Right cardiac atrium (tissue), 5 donors: Measurements from ENCODE around the gene CLSTN2. TPM values are rescaled to one million over a fixed set of nuclear protein-coding genes. Genes with fewer than 3 reads are reported as not detected.
A peak's percentile ranks its signal among the peaks of the same experiment; 100 is the strongest.

ENCODE experiments used
- ATAC-seq, 2 donors: fragments of 200-7000 bp; cut with Tn5 transposase; one replicate each; pipeline versions ENCODE4 v1.8.0 to v1.9.1; 2020; ENCODE audit warnings: moderate library complexity in 2 of 2, mild to moderate bottlenecking in 1 of 2
- DNase-seq, 3 donors: peaks; one replicate each; pipeline ENCODE4 v3.0.0-alpha.2; 2020
- H3K27ac ChIP-seq: one replicate; pipeline ENCODE4 v1.5.1; 2013; ENCODE audit warnings: mild to moderate bottlenecking, low read length, control low read depth, moderate library complexity
- H3K27me3 ChIP-seq: one replicate; pipeline ENCODE4 v1.6.1; 2013; ENCODE audit not compliant: control insufficient read depth, insufficient read depth
- H3K4me1 ChIP-seq: one replicate; pipeline ENCODE4 v1.6.1; 2013; ENCODE audit warnings: low read length; ENCODE audit not compliant: control insufficient read depth, insufficient read depth
- H3K4me3 ChIP-seq: one replicate; pipeline ENCODE4 v1.5.1; 2013; ENCODE audit warnings: low read length, control low read depth
- H3K9me3 ChIP-seq: one replicate; pipeline ENCODE4 v1.6.1; 2013; ENCODE audit warnings: low read length; ENCODE audit not compliant: control insufficient read depth
- WGBS: extraction: QIAGEN DNeasy Blood & Tissue Kit; methylation state at CpG from one replicate; pipeline ENCODE4 v1.1.7; 2013; 5-methylcytosine and 5-hydroxymethylcytosine counted together
- intact Hi-C, 4 donors: fragments of 100-400 bp; cut with DNase I; formaldehyde crosslinking; loops; one replicate each; pipeline versions ENCODE4 v1.11.0 to v1.14.0; 2022 to 2023
- long read RNA-seq, 4 donors: library from polyadenylated mRNA; unstranded; transcript quantifications; one replicate each; pipeline ENCODE4 v2.0.0, GENCODE V29; 2020 to 2021
- polyA plus RNA-seq: library from polyadenylated mRNA; stranded (reverse); fragments of 200-250 nt; gene quantifications from one replicate; pipeline ENCODE4 v1.2.3, GENCODE V29; 2013
- total RNA-seq, 4 donors: library from RNA; stranded (reverse); fragmentation: NEBNext Ultra II Directional; extraction: Animal tissue kit (Norgen Biotek cat#: 25700); gene quantifications; one replicate each; pipeline ENCODE4 v1.2.1, GENCODE V29; 2021
- donor health status: healthy with polysubstance abuse.
- donor health status: DM: no; HTN: yes; CAD: no.
- donor health status: DM: no; HTN: no; CAD: no.
- donor health status: DM: no; HTN: yes; CAD: no; lungs with severe emphysema.
- donor health status: DM: yes; HTN: yes; CAD: no.

The CLSTN2 gene
- total RNA-seq = 10 to 100 TPM; 19.3 to 31.5 (median 26.2) TPM
- 3.7 TPM for polyA plus RNA-seq
- long read RNA-seq, donor 1, partial matches to known transcripts = 4 of 28 reads
- long read RNA-seq, donor 1, other reads (novel, unspliced or antisense) = 24 of 28 reads
- long read RNA-seq, donor 2, partial matches to known transcripts = 7 of 9 reads
- long read RNA-seq, donor 2, other reads (novel, unspliced or antisense) = 2 of 9 reads
- long read RNA-seq, donor 3, partial matches to known transcripts = 11 of 29 reads
- long read RNA-seq, donor 3, other reads (novel, unspliced or antisense) = 18 of 29 reads
- long read RNA-seq, donor 4, partial matches to known transcripts = 7 of 10 reads
- long read RNA-seq, donor 4, other reads (novel, unspliced or antisense) = 3 of 10 reads

DNA sequence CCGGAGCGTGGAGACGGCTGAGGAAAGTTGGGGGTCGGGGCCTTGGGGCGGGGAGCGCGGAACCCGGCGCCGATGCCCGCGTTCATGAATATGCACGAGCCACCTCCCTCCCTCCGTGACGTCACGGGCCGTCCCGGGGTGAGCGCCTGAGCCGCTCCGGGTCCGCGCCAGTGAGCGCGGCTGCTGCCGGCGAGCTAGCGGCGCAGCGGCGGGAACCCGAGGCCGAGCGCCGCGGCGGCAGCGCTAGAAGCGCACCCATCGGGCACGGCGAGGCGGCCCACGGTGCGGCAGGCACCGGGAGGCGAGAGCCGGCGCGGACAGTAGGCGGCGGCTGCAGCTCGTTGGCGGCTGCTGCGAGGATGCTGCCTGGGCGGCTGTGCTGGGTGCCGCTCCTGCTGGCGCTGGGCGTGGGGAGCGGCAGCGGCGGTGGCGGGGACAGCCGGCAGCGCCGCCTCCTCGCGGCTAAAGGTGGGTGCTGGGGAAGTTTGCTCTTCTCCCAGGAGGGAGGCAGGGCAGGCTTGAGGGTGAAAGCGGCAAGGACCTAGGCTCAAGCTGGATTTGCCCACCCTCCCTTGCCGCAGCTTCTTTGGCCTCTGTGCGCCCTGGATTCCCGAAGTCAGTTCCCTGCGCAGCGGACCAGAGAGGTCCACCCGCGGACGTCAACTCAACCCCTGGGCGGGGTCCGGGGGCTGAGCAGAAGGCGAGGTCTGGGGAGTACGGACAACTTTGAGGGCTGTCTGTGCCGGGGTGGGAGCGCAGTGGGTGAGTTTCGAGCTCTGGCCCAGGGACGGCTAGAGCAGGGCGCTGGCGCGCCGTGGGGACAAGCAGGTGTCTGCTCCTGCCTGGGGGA, at the start of gene CLSTN2:
Gene CLSTN2 (plus strand): TSS at position 170 of the 850 bp plus-strand sequence.
- H3K4me1 ChIP-seq = peaks cover 2% of the 10 kb centered on the region
- H3K27me3 ChIP-seq = no peaks in the 10 kb centered on the region
- under 1% methylated on average over 89 of the region's 89 CpGs for WGBS
- no peak within 1 kb of the TSS for H3K27ac ChIP-seq
- H3K9me3 ChIP-seq = no peaks in the 10 kb centered on the region
- DNase-seq = peak; percentile 87 to 96 (median 92)
- peak within 1 kb of the TSS; percentile 54 for H3K4me3 ChIP-seq
- peak; percentile 92 for ATAC-seq
- intact Hi-C loops = loop anchor here in 3 of 4 donors (5.0 to 10.0 kb wide), 5 partner anchors 350 to 927 kb away; no protein-coding TSS in a partner anchor

DNA sequence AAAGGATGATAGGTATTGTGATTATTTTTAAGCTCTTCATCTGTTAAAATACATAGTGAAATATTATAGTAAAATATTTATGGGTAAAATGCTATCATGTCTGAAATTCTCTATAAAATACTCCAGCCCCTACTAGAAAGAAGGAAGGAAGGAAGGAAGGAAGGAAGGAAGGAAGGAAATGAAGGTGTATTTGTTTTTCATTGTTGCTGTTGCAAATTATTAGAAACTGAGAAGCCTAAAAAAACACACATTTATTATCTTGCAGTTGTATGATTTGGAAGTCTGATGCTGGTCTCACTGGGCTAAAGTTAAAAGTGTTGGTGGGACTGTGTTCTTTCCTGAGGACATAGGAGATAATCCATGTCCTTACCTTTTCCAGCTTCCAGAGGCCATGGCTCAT, 47.6 kb upstream of the CLSTN2 start:
- DNase-seq = no peak
- no peak for ATAC-seq
- intact Hi-C loops = no loop called here
- H3K4me1 ChIP-seq = no peaks in the 10 kb centered on the region
- no peaks in the 10 kb centered on the region for H3K27me3 ChIP-seq
- no peak overlapping the region for H3K27ac ChIP-seq
- H3K9me3 ChIP-seq = no peaks in the 10 kb centered on the region
- no peak overlapping the region for H3K4me3 ChIP-seq

DNA sequence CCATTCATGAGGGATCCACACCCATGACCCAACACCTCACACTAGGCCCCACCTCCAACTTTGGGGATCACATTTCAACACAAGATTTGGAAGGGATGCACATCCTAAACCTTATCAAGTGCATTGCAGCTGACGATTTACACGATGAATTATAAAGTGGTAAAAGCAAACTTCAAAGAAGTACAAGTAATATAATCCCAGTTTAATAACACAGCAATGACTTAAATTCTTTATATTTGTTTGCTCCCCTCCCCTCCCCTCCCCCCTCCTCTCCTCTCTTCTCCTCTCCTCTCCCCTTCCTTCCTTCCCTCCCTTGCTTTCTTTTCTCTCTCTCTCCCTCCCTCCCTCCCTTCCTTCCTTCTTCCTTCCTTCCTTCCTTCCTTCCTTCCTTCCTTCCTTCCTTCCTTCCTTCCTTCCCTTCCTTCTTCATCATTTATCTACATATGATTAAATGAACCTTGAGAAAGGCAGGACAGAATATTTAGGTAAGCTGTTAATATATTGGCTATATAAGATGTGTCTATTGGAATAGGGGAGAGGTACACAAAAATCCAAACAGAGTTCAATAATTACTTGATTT, 46.3 kb upstream of the CLSTN2 start:
- DNase-seq = no peak
- Histone ChIP-seq H3K27ac (no peak overlapping the region), H3K4me1 (no peaks in the 10 kb centered on the region), H3K27me3 (no peaks in the 10 kb centered on the region), H3K9me3 (no peaks in the 10 kb centered on the region), H3K4me3 (no peak overlapping the region)
- WGBS = 69% methylated on average over 2 of the region's 2 CpGs
- no peak for ATAC-seq
- intact Hi-C loops = no loop called here

DNA sequence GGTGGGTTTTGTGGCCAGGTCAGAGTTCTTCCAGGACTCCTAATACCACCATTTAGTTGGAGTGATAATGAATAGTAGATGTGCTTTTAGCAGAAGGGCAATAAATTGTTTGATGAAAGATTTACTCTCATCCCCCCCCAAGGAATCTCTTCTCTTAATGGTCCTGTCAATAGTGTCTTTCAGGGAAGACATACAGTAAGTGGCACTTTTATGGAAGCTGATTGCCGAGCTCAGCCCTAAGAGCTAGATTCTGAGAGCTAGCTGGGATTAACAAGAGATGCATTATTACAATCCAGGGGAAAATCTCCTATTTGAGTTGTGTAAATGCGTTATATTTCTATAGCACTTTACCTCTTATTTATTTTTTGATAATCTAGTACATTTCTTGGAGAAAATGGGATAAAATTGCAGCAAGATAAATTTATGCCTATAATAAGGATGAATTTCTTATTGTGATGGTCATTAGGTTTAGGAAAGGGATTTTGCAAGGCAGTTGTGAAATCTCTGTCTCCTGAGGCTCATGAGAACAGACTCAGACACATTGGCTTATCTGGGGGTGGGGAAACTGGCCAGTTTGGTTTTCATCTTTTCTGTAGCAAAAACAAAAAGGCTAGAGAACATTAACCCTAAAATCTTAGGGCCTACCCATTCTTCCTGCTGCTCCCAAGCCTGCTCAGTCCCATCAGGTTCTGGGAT, 41.6 kb upstream of the CLSTN2 start:
- peak; percentile 83 to 86 for ATAC-seq
- Histone ChIP-seq H3K27ac (peak overlapping the region; percentile 91), H3K27me3 (no peaks in the 10 kb centered on the region), H3K4me1 (peaks cover 5% of the 10 kb centered on the region), H3K9me3 (no peaks in the 10 kb centered on the region), H3K4me3 (no peak overlapping the region)
- 61% methylated on average over 2 of the region's 2 CpGs for WGBS
- peak in 2 of 3 donors; percentile 50 to 74 for DNase-seq
- intact Hi-C loops = no loop called here

DNA sequence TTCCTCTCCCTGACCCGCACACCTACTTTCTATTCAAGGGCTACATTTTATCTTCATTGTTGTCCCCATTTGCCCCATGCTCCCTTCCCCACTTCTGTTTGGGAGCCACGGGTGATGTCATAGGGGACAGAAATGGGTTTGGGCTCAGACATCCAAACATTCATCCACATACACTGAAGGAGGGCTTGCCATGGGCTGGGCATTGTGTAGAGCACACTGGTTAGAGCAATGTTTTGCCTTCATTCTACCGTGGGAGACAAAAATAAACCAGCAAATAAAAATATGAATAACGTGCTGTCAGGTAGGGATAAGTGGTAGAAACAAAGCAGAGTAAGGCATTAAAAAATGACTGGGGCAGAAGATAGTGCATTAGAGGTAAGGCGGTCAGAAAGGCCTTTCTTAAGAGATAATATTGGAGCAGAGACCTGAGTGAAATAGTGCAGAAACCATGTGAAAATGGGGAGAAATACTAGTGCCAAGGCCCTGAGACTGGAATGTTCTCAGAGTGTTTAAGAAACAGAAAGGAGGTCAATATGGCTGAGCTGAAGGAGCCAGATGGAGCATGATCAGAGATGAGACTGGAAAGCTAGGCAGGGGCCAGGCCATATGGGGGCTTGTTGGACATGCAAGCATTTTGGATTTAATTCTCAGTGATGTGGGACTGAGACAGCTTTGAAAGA, 40.9 kb upstream of the CLSTN2 start:
- 57% methylated on average over 5 of the region's 5 CpGs for WGBS
- Histone ChIP-seq H3K4me1 (peaks cover 5% of the 10 kb centered on the region), H3K27ac (peak overlapping the region; percentile 91)

DNA sequence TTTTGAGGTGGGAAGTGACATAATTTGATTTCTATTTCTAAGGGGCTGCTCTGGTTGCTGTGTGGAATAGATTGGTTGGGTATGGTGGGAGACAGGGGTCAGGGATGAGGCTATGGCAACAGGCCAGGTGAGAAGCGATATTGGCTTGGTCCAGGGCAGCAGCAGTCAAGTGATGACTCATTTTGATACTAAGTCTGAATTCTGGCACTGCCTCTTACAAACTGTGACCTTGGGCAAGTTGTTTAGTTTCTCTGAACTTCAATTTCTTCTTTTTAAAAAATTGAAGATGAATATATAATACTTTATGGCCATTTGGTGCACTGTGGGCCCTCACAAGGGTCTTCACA, 40.4 kb upstream of the CLSTN2 start:
- peaks cover 5% of the 10 kb centered on the region for H3K4me1 ChIP-seq
- 51% methylated on average over 1 of the region's 1 CpG for WGBS
- intact Hi-C loops = no loop called here

More for the DNA sequence above, 40.9 kb upstream of the CLSTN2 start:
- Histone ChIP-seq H3K27me3 (no peaks in the 10 kb centered on the region), H3K9me3 (no peaks in the 10 kb centered on the region), H3K4me3 (no peak overlapping the region)
- ATAC-seq (peak; percentile 87 to 93), DNase-seq (no peak)
- intact Hi-C loops = no loop called here

DNA sequence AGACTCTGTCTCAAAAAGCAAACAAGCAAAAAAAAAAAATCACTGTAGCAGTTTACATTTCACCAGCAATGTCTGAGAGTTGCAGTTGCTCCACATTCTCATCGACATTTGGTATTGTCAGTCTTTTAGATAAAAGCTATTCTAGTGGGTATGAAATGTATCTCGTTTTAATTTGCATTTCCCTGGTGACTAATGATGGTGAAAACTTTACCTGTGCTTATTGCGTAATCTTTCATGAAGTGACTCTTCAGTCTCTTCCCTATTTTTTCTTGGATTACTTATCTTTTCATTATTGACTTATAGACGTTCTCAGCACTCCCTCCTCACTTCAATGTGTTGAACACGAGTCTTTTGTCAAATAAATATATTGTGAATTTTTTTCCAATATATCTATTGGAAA, 37.2 kb upstream of the CLSTN2 start:
- Histone ChIP-seq H3K9me3 (no peaks in the 10 kb centered on the region), H3K27me3 (no peaks in the 10 kb centered on the region), H3K27ac (no peak overlapping the region), H3K4me1 (peaks cover 5% of the 10 kb centered on the region), H3K4me3 (no peak overlapping the region)
- WGBS = 79% methylated on average over 5 of the region's 5 CpGs
- no peak for ATAC-seq
- intact Hi-C loops = no loop called here
- no peak for DNase-seq

More for the DNA sequence above, 40.4 kb upstream of the CLSTN2 start:
- DNase-seq (peak; percentile 65 to 85 (median 78)), ATAC-seq (peak; percentile 88 to 91)
- peak overlapping the region; percentile 64 for H3K27ac ChIP-seq
- no peak overlapping the region for H3K4me3 ChIP-seq
- no peaks in the 10 kb centered on the region for H3K9me3 ChIP-seq
- no peaks in the 10 kb centered on the region for H3K27me3 ChIP-seq

DNA sequence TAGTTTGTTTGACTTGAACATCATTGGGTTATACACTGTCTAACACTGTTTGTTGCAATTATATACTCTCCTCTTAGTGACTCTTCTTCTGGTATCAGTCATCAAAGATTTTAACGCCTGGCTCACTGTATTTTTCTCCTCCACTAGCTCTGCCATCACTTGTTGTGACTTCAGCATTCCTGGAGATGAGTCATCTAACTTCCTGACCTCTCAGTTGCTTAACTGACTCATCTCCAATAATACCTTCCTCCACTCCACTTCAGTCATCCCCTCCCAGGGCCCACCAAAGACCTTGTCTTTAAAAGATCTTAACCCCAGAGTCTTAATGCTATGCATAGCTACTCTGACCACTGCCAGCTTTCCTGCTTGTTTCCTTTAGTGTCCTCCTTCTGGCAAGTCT, 28.6 kb upstream of the CLSTN2 start:
- Histone ChIP-seq H3K9me3 (no peaks in the 10 kb centered on the region), H3K4me3 (no peak overlapping the region), H3K27ac (no peak overlapping the region), H3K4me1 (peaks cover 2% of the 10 kb centered on the region), H3K27me3 (no peaks in the 10 kb centered on the region)
- intact Hi-C loops = loop anchor here in 1 of 4 donors (10.0 kb wide), 1 partner anchor 182 kb away; no protein-coding TSS in a partner anchor
- DNase-seq (no peak), ATAC-seq (no peak)
- 46% methylated on average over 1 of the region's 1 CpG for WGBS

DNA sequence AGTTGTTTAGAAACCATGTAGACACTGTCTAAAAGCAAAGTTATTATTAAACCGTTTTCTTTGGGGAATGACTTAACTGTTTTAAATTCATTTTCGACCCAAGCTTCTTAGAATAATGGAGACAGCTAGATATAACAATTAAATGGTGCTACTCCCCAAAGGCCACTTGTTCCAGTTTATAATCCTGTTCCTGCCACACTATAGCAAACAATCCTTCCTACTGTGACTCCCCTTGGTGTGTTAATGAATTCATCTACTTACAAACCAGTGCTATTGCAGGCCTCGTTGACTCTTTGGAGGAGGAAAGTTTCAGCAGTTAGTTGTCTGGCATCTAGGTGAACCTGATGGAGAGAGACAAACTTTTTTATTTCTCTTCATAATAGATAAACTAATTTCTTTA, 25.2 kb upstream of the CLSTN2 start:
- WGBS = 58% methylated on average over 3 of the region's 3 CpGs
- H3K27ac ChIP-seq = no peak overlapping the region
- no peak overlapping the region for H3K4me3 ChIP-seq
- H3K27me3 ChIP-seq = no peaks in the 10 kb centered on the region
- H3K4me1 ChIP-seq = peaks cover 2% of the 10 kb centered on the region
- intact Hi-C loops = loop anchor here in 1 of 4 donors (10.0 kb wide), 1 partner anchor 185 kb away; no protein-coding TSS in a partner anchor
- H3K9me3 ChIP-seq = no peaks in the 10 kb centered on the region
- DNase-seq = no peak
- ATAC-seq = no peak

DNA sequence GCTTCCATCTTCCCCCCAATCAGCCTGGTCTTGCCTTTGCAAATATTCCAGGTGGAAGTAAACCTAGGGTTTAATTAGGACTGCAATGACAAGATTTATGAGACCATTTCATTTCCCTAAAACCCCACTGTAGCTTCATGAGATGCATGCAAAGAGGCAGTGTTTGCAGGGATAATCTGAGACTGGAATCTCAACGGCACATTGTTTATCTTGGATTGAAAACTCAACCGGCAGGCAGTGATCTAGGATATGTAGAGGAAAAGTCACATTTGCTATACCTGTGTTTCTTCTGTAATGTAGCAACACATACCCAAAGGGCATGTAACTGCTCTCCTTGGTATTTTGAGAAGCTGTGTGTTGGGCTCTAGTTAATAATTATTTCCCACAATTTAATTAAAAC, 18.7 kb upstream of the CLSTN2 start:
- Histone ChIP-seq H3K27ac (no peak overlapping the region), H3K9me3 (no peaks in the 10 kb centered on the region), H3K4me3 (no peak overlapping the region), H3K4me1 (no peaks in the 10 kb centered on the region), H3K27me3 (no peaks in the 10 kb centered on the region)
- 47% methylated on average over 2 of the region's 2 CpGs for WGBS
- intact Hi-C loops = no loop called here
- no peak for DNase-seq
- ATAC-seq = no peak
